Cardiac muscle cell (in vitro differentiated cells and primary cell): Measurements from ENCODE around the gene CA10. TPM values are rescaled to one million over a fixed set of nuclear protein-coding genes. Genes with fewer than 3 reads are reported as not detected.

Experiments used
- DNase-seq, 2 donors: peaks; one replicate each; pipeline versions ENCODE4 v3.0.0 to v3.0.0-alpha.2; 2010 to 2017; ENCODE audit warnings: low read depth in 1 of 2, low spot score in 1 of 2
- H3K27ac ChIP-seq: fragments of 200-600 bp; sonication (generic); 2 replicates; pipeline ENCODE4 v1.5.1; 2016
- H3K27me3 ChIP-seq: fragments of 200-600 bp; sonication (generic); 2 replicates; pipeline ENCODE4 v1.6.0; 2016; ENCODE audit warnings: control low read depth
- H3K36me3 ChIP-seq: fragments of 200-600 bp; sonication (generic); 2 replicates; pipeline ENCODE4 v1.5.1; 2016; ENCODE audit warnings: control low read depth
- H3K4me1 ChIP-seq: fragments of 200-600 bp; sonication (generic); 2 replicates; pipeline ENCODE4 v1.8.1; 2017; ENCODE audit warnings: low read depth, mild to moderate bottlenecking, mixed run types
- H3K4me3 ChIP-seq: fragments of 200-600 bp; sonication (generic); 2 replicates; pipeline ENCODE4 v1.5.1; 2016; ENCODE audit warnings: mild to moderate bottlenecking
- H3K9me3 ChIP-seq: fragments of 200-600 bp; sonication (generic); 2 replicates; pipeline ENCODE4 v1.5.1; 2017; ENCODE audit warnings: low read depth, mild to moderate bottlenecking, control low read depth
- polyA plus RNA-seq: library from polyadenylated mRNA; unstranded; fragments of >200 nt; fragmentation: Nextera tagmentation; extraction: Ambion mirVana; gene quantifications from 2 replicates; pipeline ENCODE4 v1.2.1, GENCODE V29; 2016
- total RNA-seq: library from RNA; depleted of rRNA; stranded (reverse); fragments of >200 nt; gene quantifications from 2 replicates; pipeline ENCODE4 v1.2.3, GENCODE V29; 2016
- TF ChIP-seq, protein P1 (sequence below): IDR thresholded peaks from 2 replicates; pipeline ENCODE4 v1.5.1; 2012; ENCODE audit warnings: low read depth, mild to moderate bottlenecking, low read length

The CA10 gene
- total and polyA plus RNA-seq, 2 experiments from 2014 or later: not detected

DNA sequence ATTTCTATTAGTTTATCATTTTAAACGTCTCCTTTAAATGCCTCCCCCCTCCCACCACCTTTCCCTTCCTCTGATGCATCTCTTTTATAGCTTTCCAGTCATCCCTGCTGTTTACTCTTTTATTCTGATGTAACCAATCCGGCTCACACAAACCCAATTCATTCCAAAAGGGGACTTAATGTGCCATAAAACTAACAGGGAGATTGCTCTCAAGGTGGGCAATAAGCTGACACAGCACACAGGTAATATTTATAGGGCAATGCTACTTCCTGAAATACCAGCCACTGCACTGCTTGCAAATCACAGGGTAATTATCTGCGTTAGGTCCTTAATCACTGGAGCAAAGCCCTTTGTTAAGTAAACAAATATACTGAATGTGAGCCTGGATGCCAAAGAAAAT, 23.3 kb upstream of the CA10 start:
- Histone ChIP-seq H3K9me3 (no peaks in the 10 kb centered on the region), H3K4me1 (no peaks in the 10 kb centered on the region), H3K4me3 (no peak overlapping the region), H3K36me3 (no peaks in the 10 kb centered on the region), H3K27me3 (no peaks in the 10 kb centered on the region), H3K27ac (no peak overlapping the region)
- TF ChIP-seq, protein P1, sequence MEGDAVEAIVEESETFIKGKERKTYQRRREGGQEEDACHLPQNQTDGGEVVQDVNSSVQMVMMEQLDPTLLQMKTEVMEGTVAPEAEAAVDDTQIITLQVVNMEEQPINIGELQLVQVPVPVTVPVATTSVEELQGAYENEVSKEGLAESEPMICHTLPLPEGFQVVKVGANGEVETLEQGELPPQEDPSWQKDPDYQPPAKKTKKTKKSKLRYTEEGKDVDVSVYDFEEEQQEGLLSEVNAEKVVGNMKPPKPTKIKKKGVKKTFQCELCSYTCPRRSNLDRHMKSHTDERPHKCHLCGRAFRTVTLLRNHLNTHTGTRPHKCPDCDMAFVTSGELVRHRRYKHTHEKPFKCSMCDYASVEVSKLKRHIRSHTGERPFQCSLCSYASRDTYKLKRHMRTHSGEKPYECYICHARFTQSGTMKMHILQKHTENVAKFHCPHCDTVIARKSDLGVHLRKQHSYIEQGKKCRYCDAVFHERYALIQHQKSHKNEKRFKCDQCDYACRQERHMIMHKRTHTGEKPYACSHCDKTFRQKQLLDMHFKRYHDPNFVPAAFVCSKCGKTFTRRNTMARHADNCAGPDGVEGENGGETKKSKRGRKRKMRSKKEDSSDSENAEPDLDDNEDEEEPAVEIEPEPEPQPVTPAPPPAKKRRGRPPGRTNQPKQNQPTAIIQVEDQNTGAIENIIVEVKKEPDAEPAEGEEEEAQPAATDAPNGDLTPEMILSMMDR: no peak
- DNase-seq: no peak

GRCh38 chr17:52178012-52178411, 19.5 kb upstream of the CA10 start:
- H3K36me3 ChIP-seq: no peaks in the 10 kb centered on the region
- no peak overlapping the region for H3K27ac ChIP-seq
- DNase-seq: no peak
- H3K4me3 ChIP-seq: no peak overlapping the region
- TF ChIP-seq, protein P1: no peak
- H3K9me3 ChIP-seq: no peaks in the 10 kb centered on the region
- H3K4me1 ChIP-seq: no peaks in the 10 kb centered on the region
- no peaks in the 10 kb centered on the region for H3K27me3 ChIP-seq

DNA sequence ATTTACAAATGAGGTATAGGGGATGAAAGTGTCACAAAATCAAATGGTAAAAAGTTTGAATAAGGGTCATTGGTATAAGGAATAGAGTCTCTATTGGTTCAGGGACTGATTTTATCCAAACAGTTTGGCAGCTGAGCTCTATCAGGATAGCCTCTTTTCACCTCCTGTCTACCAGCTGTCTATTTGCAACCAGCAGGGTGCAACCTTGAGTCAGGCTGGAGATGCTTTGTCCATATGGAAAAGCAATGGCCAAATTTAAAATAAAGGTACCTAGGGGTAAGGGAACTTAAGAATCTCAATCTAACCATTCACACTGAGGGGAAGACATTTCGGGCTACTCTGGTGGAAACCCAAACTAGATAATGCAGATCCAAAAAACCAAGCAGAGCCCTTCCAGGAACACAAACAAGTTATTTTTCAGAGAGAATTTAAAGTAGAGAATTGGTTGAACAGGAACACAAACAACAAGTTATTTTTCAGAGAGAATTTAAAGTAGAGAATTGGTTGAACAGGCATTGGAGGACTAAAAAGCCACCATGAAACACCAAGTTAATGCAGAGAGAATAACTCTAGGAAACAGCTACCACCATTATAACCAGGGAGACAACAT, 12.6 kb upstream of the CA10 start:
- TF ChIP-seq, protein P1: peak; percentile 35
- H3K9me3 ChIP-seq: no peaks in the 10 kb centered on the region
- no peaks in the 10 kb centered on the region for H3K4me1 ChIP-seq
- no peaks in the 10 kb centered on the region for H3K27me3 ChIP-seq
- DNase-seq: peak; percentile 0 to 55
- no peak overlapping the region for H3K4me3 ChIP-seq
- no peaks in the 10 kb centered on the region for H3K36me3 ChIP-seq
- H3K27ac ChIP-seq: no peak overlapping the region

- H3K36me3 ChIP-seq: no peaks in the 10 kb centered on the region
- H3K4me1 ChIP-seq: peaks cover 3% of the 10 kb centered on the region
- no peak overlapping the region for H3K27ac ChIP-seq
- peaks cover 61% of the 10 kb centered on the region for H3K27me3 ChIP-seq
- no peak for DNase-seq
- TF ChIP-seq, protein P1: no peak
- no peak overlapping the region for H3K4me3 ChIP-seq
- H3K9me3 ChIP-seq: no peaks in the 10 kb centered on the region
Observed at GRCh38 chr17:52160136-52160567, 1.6 kb upstream of the CA10 start.

DNA sequence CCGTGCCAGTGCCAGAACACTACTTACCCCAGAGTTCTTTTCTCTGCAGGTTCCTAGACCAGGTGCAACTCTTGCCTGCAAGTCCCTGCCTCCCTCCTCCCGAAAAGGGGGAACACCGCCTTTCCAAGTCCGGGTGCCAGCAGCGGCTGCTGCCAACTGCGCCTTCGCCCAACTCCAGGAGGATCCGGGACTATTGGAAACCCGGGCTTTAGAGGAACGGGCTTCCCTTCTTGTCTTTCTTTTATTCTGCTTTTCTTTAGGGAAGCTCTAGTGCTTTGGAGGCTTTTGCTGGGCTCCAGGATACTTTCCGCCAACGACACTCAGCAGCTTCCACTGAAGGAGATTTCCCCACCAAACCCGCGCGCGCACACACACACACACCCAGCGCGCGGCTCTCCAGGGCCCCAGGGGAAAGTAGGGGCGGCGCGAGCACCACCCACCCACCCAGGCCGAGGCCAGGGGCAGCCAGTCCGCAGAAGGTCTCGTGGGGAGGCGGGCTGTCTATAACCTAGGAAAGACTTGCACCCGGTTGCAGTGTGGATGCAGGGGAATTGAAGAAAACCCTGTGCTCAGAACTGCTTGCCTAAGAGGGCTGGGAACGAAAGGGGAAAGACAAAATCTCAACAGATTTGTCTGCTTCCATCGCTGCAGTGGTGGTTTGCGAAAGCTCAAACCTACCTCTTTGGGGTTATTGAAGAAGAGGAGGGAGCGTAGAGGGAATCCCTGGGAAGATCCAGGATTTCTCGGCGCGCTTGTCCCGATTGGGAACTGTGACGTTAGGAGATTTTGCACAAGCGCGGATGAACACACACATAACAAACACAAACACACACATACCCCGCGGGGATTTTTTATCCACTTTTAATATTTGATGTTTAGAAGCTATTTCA, 977 bp upstream of the CA10 start:
- DNase-seq: no peak
- no peaks in the 10 kb centered on the region for H3K36me3 ChIP-seq
- H3K4me1 ChIP-seq: peaks cover 3% of the 10 kb centered on the region
- TF ChIP-seq, protein P1: no peak
- H3K27ac ChIP-seq: no peak overlapping the region
- no peak overlapping the region for H3K4me3 ChIP-seq
- H3K9me3 ChIP-seq: no peaks in the 10 kb centered on the region
- H3K27me3 ChIP-seq: peaks cover 67% of the 10 kb centered on the region
